ENCODE results near the gene ITM2A. TPM values are rescaled to one million over a fixed set of nuclear protein-coding genes. Genes with fewer than 3 reads are reported as not detected.

The ITM2A gene
- total RNA-seq, 1 experiment from 2014 or later: 29.9 TPM

DNA sequence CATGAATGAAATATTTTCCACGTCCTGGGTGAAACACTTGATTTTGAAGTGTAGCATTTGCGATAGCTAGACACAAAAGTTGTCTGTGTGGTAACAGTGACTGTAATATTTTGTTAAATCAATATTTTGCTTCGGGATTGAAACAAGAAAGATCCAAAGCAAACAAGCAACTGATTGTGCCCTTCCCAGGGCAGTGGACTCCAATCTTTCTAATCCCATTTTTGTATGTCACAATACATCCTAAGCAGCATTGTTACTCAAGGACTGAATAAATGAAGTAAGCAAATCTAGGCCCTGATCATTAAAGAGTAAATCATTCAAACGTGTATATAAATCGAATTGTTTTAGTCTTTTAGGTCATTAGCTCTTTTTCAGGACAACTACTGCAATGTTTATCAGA, 2.8 kb downstream of the ITM2A start:
- no peaks in the 10 kb centered on the region for H3K27me3 Mint-ChIP-seq (ENCODE audit: low read depth)
- no peak overlapping the region for H2AFZ ChIP-seq (ENCODE audit: low read length)
- H3K4me3 Mint-ChIP-seq: no peak overlapping the region
- no peak overlapping the region for H2BK120ac ChIP-seq (ENCODE audit: low read depth, low read length, poor library complexity, severe bottlenecking)
- no peaks in the 10 kb centered on the region for H3K27me3 ChIP-seq (ENCODE audit: insufficient read depth, low read length)
- H3K4me2 ChIP-seq (ENCODE audit: insufficient read depth, insufficient read length, low read length): no peak overlapping the region
- no peaks in the 10 kb centered on the region for H3K79me2 ChIP-seq (ENCODE audit: insufficient read depth, low read length)
- H3K14ac ChIP-seq (ENCODE audit: insufficient read depth, low read length): no peak overlapping the region
- no peak for TF ChIP-seq CTCF (conservative IDR thresholded peaks at IDR 0.05)
- WGBS (ENCODE audit: extremely low coverage, insufficient read length, low lambda C conversion rate): no CpG with 5 or more reads among the region's 5 CpGs
- H4K8ac ChIP-seq (replicated peaks; ENCODE audit: insufficient read length, low read depth, low read length): no peak overlapping the region
- peaks cover 30 to 36% of the 10 kb centered on the region in 2 experiments for H3K4me1 Mint-ChIP-seq
- H3K36me3 Mint-ChIP-seq (ENCODE audit: insufficient read depth in 1 of 3, low read depth in 3 of 3): peaks cover 0 to 7% (median 2%) of the 10 kb centered on the region in 3 experiments; a peak in 3 of 7 replicates
- no peaks in the 10 kb centered on the region for H4K20me1 ChIP-seq (ENCODE audit: control insufficient read depth, insufficient read depth, insufficient read length)
- no peak overlapping the region for H4K5ac ChIP-seq (ENCODE audit: insufficient read length, low read depth, low read length)
- peaks cover 13% of the 10 kb centered on the region for H3K23me2 ChIP-seq (ENCODE audit: insufficient read length, low read depth, low read length, poor library complexity, severe bottlenecking)
- no peak overlapping the region for H3K23ac ChIP-seq (ENCODE audit: insufficient read length, low read depth, low read length)
- H4K91ac ChIP-seq (ENCODE audit: insufficient read length, low read depth, low read length): no peak overlapping the region
- no peak overlapping the region for H2BK20ac ChIP-seq (ENCODE audit: low read depth, low read length, poor library complexity, severe bottlenecking)
- H3K18ac ChIP-seq (ENCODE audit: insufficient read length, low read depth, low read length): no peak overlapping the region
- no peak overlapping the region for H3K27ac ChIP-seq (ENCODE audit: insufficient read length, low read depth, low read length)
- DNase-seq: no peak
- H2BK5ac ChIP-seq (ENCODE audit: insufficient read length, low read length): no peak overlapping the region
- H3K9me3 Mint-ChIP-seq: peaks cover 44 to 57% of the 10 kb centered on the region in 2 experiments
- no peak overlapping the region for H3K27ac Mint-ChIP-seq
- no peak overlapping the region for H3K9ac ChIP-seq (ENCODE audit: extremely low read depth, insufficient read length, low read length)
- H2AK5ac ChIP-seq (ENCODE audit: insufficient read length, low read length): no peak overlapping the region
- H3T11ph ChIP-seq (ENCODE audit: low read length): no peak overlapping the region
- H2BK12ac ChIP-seq (ENCODE audit: insufficient read length, low read depth, low read length): no peak overlapping the region
- no peaks in the 10 kb centered on the region for H3K79me1 ChIP-seq (ENCODE audit: insufficient read depth, low read depth, low read length, poor library complexity, severe bottlenecking)
- H3K56ac ChIP-seq (ENCODE audit: insufficient read length, low read depth, low read length): no peak overlapping the region
- no peak overlapping the region for H3K4ac ChIP-seq (ENCODE audit: low read depth, low read length)
- no peak overlapping the region for H2BK15ac ChIP-seq (ENCODE audit: low read depth, low read length)
- H3K4me1 ChIP-seq (ENCODE audit: insufficient read depth, low read length): no peaks in the 10 kb centered on the region
- H3K9me3 ChIP-seq (ENCODE audit: control insufficient read depth, low read depth, low read length): peaks cover 5% of the 10 kb centered on the region

All from H9 (cell line).